HG03025 (cell line): Measurements from ENCODE around the gene MACO1.

ENCODE experiments used
- ATAC-seq: cut with Tn5 transposase; IDR thresholded peaks from one replicate; pipeline ENCODE4 v1.9.1; 2021; ENCODE audit warnings: mild to moderate bottlenecking, moderate library complexity; ENCODE audit not compliant: unreplicated experiment, low FRiP score

MACO1 gene

GRCh38 chr1:25517476-25518394 lies 87.0 kb downstream of the MACO1 start:
- ATAC-seq = no peak

- ATAC-seq = no peak
Measured at GRCh38 chr1:25519624-25520023, 88.9 kb downstream of the MACO1 start.

- no peak for ATAC-seq
Measured at GRCh38 chr1:25520446-25521061, 89.9 kb downstream of the MACO1 start.

- ATAC-seq = no peak
Measured at GRCh38 chr1:25522031-25522655, 91.4 kb downstream of the MACO1 start.

GRCh38 chr1:25523542-25523941 lies 92.8 kb downstream of the MACO1 start:
- no peak for ATAC-seq

- ATAC-seq = no peak
Measured at GRCh38 chr1:25524568-25525360, 94.1 kb downstream of the MACO1 start.

GRCh38 chr1:25525361-25525688 lies 94.6 kb downstream of the MACO1 start:
- no peak for ATAC-seq

- ATAC-seq = no peak
Measured at GRCh38 chr1:25526753-25527152, 96.1 kb downstream of the MACO1 start.

GRCh38 chr1:25527226-25527846 lies 96.6 kb downstream of the MACO1 start:
- ATAC-seq = no peak

GRCh38 chr1:25527946-25528595 lies 97.4 kb downstream of the MACO1 start:
- no peak for ATAC-seq

GRCh38 chr1:25528881-25529517 lies 98.3 kb downstream of the MACO1 start:
- ATAC-seq = no peak

GRCh38 chr1:25529518-25530185 lies 99.0 kb downstream of the MACO1 start:
- ATAC-seq = no peak

GRCh38 chr1:25530186-25531081 lies 99.7 kb downstream of the MACO1 start:
- ATAC-seq = no peak

GRCh38 chr1:25531082-25531461 lies 100.4 kb downstream of the MACO1 start:
- no peak for ATAC-seq

GRCh38 chr1:25532970-25533369 lies 102.3 kb downstream of the MACO1 start:
- ATAC-seq = no peak

- no peak for ATAC-seq
Measured at GRCh38 chr1:25533775-25534409, 103.2 kb downstream of the MACO1 start.

- no peak for ATAC-seq
Measured at GRCh38 chr1:25534410-25534788, 103.7 kb downstream of the MACO1 start.
